IMR-90 (cell line): ENCODE results near the gene BRD1. TPM values are rescaled to one million over a fixed set of nuclear protein-coding genes. Genes with fewer than 3 reads are reported as not detected.

Experiments used
- ATAC-seq: fragments of 200-7000 bp; cut with Tn5 transposase; 2 replicates; pipeline ENCODE4 v1.9.1; 2020; ENCODE audit warnings: low read depth, mild to moderate bottlenecking, moderate library complexity
- BruUV-seq: library from RNA; stranded (reverse); fragments of 400-500 nt; replicated peaks from 2 replicates; lab custom pipeline; 2021; lab: Mats Ljungman, UMichigan
- CTCF ChIA-PET: fragments of 300-600 bp; formaldehyde crosslinking; extraction: SDS; loops from one replicate; lab custom pipeline; 2021; ENCODE audit warnings: antibody characterized with exemption; lab: Yijun Ruan, JAX
- POLR2A ChIA-PET: fragments of 300-600 bp; sonication (Branson Sonifier 250); formaldehyde crosslinking; loops from one replicate; lab custom pipeline; 2022; ENCODE audit warnings: antibody characterized with exemption; ENCODE audit not compliant: unreplicated experiment; lab: Charles Lee
- DNase-seq: peaks from one replicate; pipeline ENCODE4 v3.0.0; 2013
- H2AFZ ChIP-seq: replicated peaks from 2 replicates; pipeline ENCODE3; 2013; ENCODE audit warnings: low read length, mild to moderate bottlenecking; ENCODE audit not compliant: poor library complexity
- H2AK5ac ChIP-seq: 2 replicates; pipeline ENCODE4 v1.6.1; 2013; ENCODE audit warnings: low read depth, low read length, inconsistent platforms
- H2AK9ac ChIP-seq: replicated peaks from 2 replicates; pipeline ENCODE3; 2013; ENCODE audit warnings: mild to moderate bottlenecking, low read depth, low read length, moderate library complexity; ENCODE audit not compliant: poor library complexity
- H2BK120ac ChIP-seq: 2 replicates; pipeline ENCODE4 v1.6.1; 2013; ENCODE audit warnings: low read depth, low read length, inconsistent platforms
- H2BK15ac ChIP-seq: 3 replicates; pipeline ENCODE4 v1.6.1; 2013; ENCODE audit warnings: low read depth, low read length, inconsistent platforms
- H2BK20ac ChIP-seq: 2 replicates; pipeline ENCODE4 v1.6.1; 2013; ENCODE audit warnings: low read depth, mild to moderate bottlenecking, inconsistent platforms, low read length, moderate library complexity
- H2BK5ac ChIP-seq: 2 replicates; pipeline ENCODE4 v1.6.1; 2013; ENCODE audit warnings: mild to moderate bottlenecking, low read depth, low read length, inconsistent platforms; ENCODE audit not compliant: poor library complexity, severe bottlenecking
- H3K14ac ChIP-seq: replicated peaks from 2 replicates; pipeline ENCODE4 v1.6.1; 2013; ENCODE audit warnings: low read depth, low read length, inconsistent platforms
- H3K18ac ChIP-seq: 2 replicates; pipeline ENCODE4 v1.6.1; 2013; ENCODE audit warnings: low read depth, low read length, control low read depth
- H3K23ac ChIP-seq: 2 replicates; pipeline ENCODE4 v1.6.1; 2013; ENCODE audit warnings: low read depth, low read length, inconsistent platforms
- H3K27ac ChIP-seq: 2 replicates; pipeline ENCODE4 v1.5.1; 2013; ENCODE audit warnings: mild to moderate bottlenecking, control low read depth, low read length; ENCODE audit not compliant: insufficient read depth
- H3K27me3 ChIP-seq: 2 replicates; pipeline ENCODE4 v1.6.1; 2013; ENCODE audit warnings: low read length; ENCODE audit not compliant: control insufficient read depth, insufficient read depth
- H3K36me3 ChIP-seq: 2 replicates; pipeline ENCODE4 v1.6.1; 2013; ENCODE audit warnings: low read length, mixed read lengths; ENCODE audit not compliant: control insufficient read depth, insufficient read depth
- H3K4ac ChIP-seq: 2 replicates; pipeline ENCODE4 v1.6.1; 2013; ENCODE audit warnings: low read depth, low read length, inconsistent platforms
- H3K4me1 ChIP-seq: 2 replicates; pipeline ENCODE4 v1.6.1; 2013; ENCODE audit warnings: low read length, mixed read lengths; ENCODE audit not compliant: control insufficient read depth, insufficient read depth
- H3K4me2 ChIP-seq: 2 replicates; pipeline ENCODE4 v1.6.1; 2013; ENCODE audit warnings: low read depth, mild to moderate bottlenecking, control low read depth, low read length, moderate library complexity
- H3K4me3 ChIP-seq: 2 replicates; pipeline ENCODE4 v1.5.1; 2013; ENCODE audit warnings: low read depth, mild to moderate bottlenecking, control low read depth, low read length, moderate library complexity; ENCODE audit not compliant: insufficient read depth
- H3K56ac ChIP-seq: 2 replicates; pipeline ENCODE4 v1.6.1; 2013; ENCODE audit warnings: low read length, inconsistent platforms; ENCODE audit not compliant: insufficient read depth; ENCODE audit errors: extremely low read depth
- H3K79me1 ChIP-seq, 2 experiments: 2 replicates each; pipeline ENCODE4 v1.6.1; 2013; ENCODE audit warnings: low read length in 2 of 2, inconsistent platforms in 1 of 2, low read depth in 1 of 2
- H3K9ac ChIP-seq: 2 replicates; pipeline ENCODE4 v1.6.1; 2013; ENCODE audit warnings: low read depth, low read length, control low read depth
- H3K9me1 ChIP-seq: 2 replicates; pipeline ENCODE4 v1.6.1; 2013; ENCODE audit warnings: low read length, inconsistent platforms; ENCODE audit not compliant: insufficient read depth
- H3K9me3 ChIP-seq: 2 replicates; pipeline ENCODE4 v1.6.1; 2013; ENCODE audit warnings: low read length; ENCODE audit not compliant: control insufficient read depth, insufficient read depth
- H4K20me1 ChIP-seq: 2 replicates; pipeline ENCODE4 v1.6.1; 2013; ENCODE audit warnings: low read length, inconsistent platforms; ENCODE audit not compliant: insufficient read depth
- H4K5ac ChIP-seq: 2 replicates; pipeline ENCODE4 v1.6.1; 2013; ENCODE audit warnings: mild to moderate bottlenecking, low read depth, low read length, control low read depth
- H4K8ac ChIP-seq, 2 experiments: 2 replicates each; pipeline ENCODE4 v1.6.1; 2013; ENCODE audit warnings: low read depth in 2 of 2, low read length in 2 of 2, control low read depth in 1 of 2, inconsistent platforms in 1 of 2
- H4K91ac ChIP-seq: 2 replicates; pipeline ENCODE4 v1.6.1; 2013; ENCODE audit warnings: low read depth, low read length, inconsistent platforms; ENCODE audit not compliant: insufficient read depth
- BHLHE40 ChIP-seq: fragments of 150-350 bp; IDR thresholded peaks from 2 replicates; pipeline ENCODE4 v1.6.1; 2016; ENCODE audit warnings: mild to moderate bottlenecking, low read depth, low read length
- CEBPB ChIP-seq: IDR thresholded peaks from 2 replicates; pipeline ENCODE4 v1.6.1; 2012; ENCODE audit warnings: low read depth, low read length, improper control_type of control experiment
- CHD1 ChIP-seq: IDR thresholded peaks from 2 replicates; pipeline ENCODE4 v1.6.1; 2012; ENCODE audit warnings: low read depth, low read length, improper control_type of control experiment
- CTCF ChIP-seq: conservative IDR thresholded peaks from 2 replicates; pipeline ENCODE4 v1.5.1; 2012; ENCODE audit warnings: mild to moderate bottlenecking, low read depth, low read length, improper control_type of control experiment
- ELK1 ChIP-seq: fragments of 150-350 bp; IDR thresholded peaks from 2 replicates; pipeline ENCODE4 v1.6.1; 2016; ENCODE audit warnings: low read depth, mild to moderate bottlenecking, low read length, moderate library complexity, borderline replicate concordance
- FOS ChIP-seq: fragments of 150-350 bp; IDR thresholded peaks from 2 replicates; pipeline ENCODE4 v1.6.1; 2016; ENCODE audit warnings: low read depth, low read length
- MAFK ChIP-seq: IDR thresholded peaks from 2 replicates; pipeline ENCODE4 v1.6.1; 2012; ENCODE audit warnings: low read depth, low read length, improper control_type of control experiment
- NFE2L2 ChIP-seq: fragments of 150-350 bp; IDR thresholded peaks from 2 replicates; pipeline ENCODE4 v1.6.1; 2016; ENCODE audit warnings: low read depth, mild to moderate bottlenecking, low read length
- POLR2A ChIP-seq: IDR thresholded peaks from 2 replicates; pipeline ENCODE4 v1.6.1; 2012; ENCODE audit warnings: mild to moderate bottlenecking, low read depth, low read length
- RAD21 ChIP-seq: IDR thresholded peaks from 2 replicates; pipeline ENCODE4 v1.6.1; 2012; ENCODE audit warnings: low read length, improper control_type of control experiment
- RCOR1 ChIP-seq: IDR thresholded peaks from 2 replicates; pipeline ENCODE4 v1.6.1; 2012; ENCODE audit warnings: mild to moderate bottlenecking, low read length, improper control_type of control experiment; ENCODE audit not compliant: insufficient replicate concordance
- SMC3 ChIP-seq: fragments of 150-350 bp; IDR thresholded peaks from 2 replicates; pipeline ENCODE4 v1.6.1; 2016; ENCODE audit warnings: low read depth, mild to moderate bottlenecking, antibody characterized with exemption, low read length, moderate library complexity
- USF2 ChIP-seq: fragments of 150-350 bp; IDR thresholded peaks from 2 replicates; pipeline ENCODE4 v1.6.1; 2017; ENCODE audit warnings: mild to moderate bottlenecking, antibody characterized with exemption, low read length, low read depth
- WGBS, 2 experiments: methylation state at CpG; one replicate each; pipeline versions ENCODE4 v1.1.5 to v1.1.7; 2013; ENCODE audit warnings: missing lambda C conversion rate in 2 of 2; ENCODE audit not compliant: insufficient read length in 1 of 2; ENCODE audit errors: extremely low coverage in 2 of 2; 5-methylcytosine and 5-hydroxymethylcytosine counted together
- dilution Hi-C: fragments of 300-500 bp; cut with HindIII; formaldehyde crosslinking; loops from one replicate; pipeline ENCODE4 v1.14.3; 2018; ENCODE audit warnings: low sequenced_read_pairs; ENCODE audit not compliant: unreplicated experiment
- in situ Hi-C: fragments of 300-500 bp; cut with MboI; formaldehyde crosslinking; loops from 3 replicates; pipeline ENCODE4 v1.14.3; 2019; ENCODE audit warnings: low sequenced_read_pairs, inconsistent platforms, mixed read lengths
- intact Hi-C: fragments of 100-400 bp; cut with micrococcal nuclease; formaldehyde crosslinking; loops from 2 replicates; pipeline ENCODE4 v1.10.0; 2022
- polyA plus RNA-seq, 3 experiments: library from polyadenylated mRNA; depleted of rRNA; stranded (reverse); fragments of >200 nt; gene quantifications; 2 replicates each; pipeline ENCODE4 v1.2.3, GENCODE V29; 2012; ENCODE audit warnings: low replicate concordance in 1 of 3
- total RNA-seq: library from RNA; depleted of rRNA; stranded (reverse); fragments of >200 nt; gene quantifications from 2 replicates; pipeline ENCODE4 v1.2.3, GENCODE V29; 2012

BRD1 gene
- total and polyA plus RNA-seq, 2 of the 4 experiments (the other 2 are of a cell fraction): 10.0 to 10.6 TPM

- Histone ChIP-seq H4K5ac (no peak overlapping the region), H2AK5ac (no peak overlapping the region), H3K4me3 (no peak overlapping the region), H3K4me1 (no peaks in the 10 kb centered on the region), H3K56ac (no peak overlapping the region), H3K27ac (no peak overlapping the region), H2BK15ac (no peak overlapping the region), H3K36me3 (peaks cover 70% of the 10 kb centered on the region), H3K14ac (no peak overlapping the region), H3K9me1 (no peaks in the 10 kb centered on the region; the same call in 1 of the 2 replicates), H3K79me1 (peaks cover 14 to 62% of the 10 kb centered on the region in 2 experiments), H3K18ac (no peak overlapping the region), H4K20me1 (peaks cover 84% of the 10 kb centered on the region), H3K4me2 (no peak overlapping the region), H4K91ac (no peak overlapping the region), H2BK120ac (no peak overlapping the region), H3K9ac (no peak overlapping the region), H3K27me3 (no peaks in the 10 kb centered on the region), H3K9me3 (no peaks in the 10 kb centered on the region), H2AK9ac (no peak overlapping the region), H2BK20ac (no peak overlapping the region), H4K8ac (no peak overlapping the region), H3K4ac (no peak overlapping the region), H2AFZ (no peak overlapping the region), H3K23ac (no peak overlapping the region), H2BK5ac (no peak overlapping the region)
- in situ Hi-C loops: no loop called here
- 100% methylated on average over 7 of the region's 37 CpGs; no CpG with 5 or more reads in 1 of the 2 experiments for WGBS, 2 experiments
- ATAC-seq (no peak), DNase-seq (no peak)
- TF ChIP-seq RAD21 (no peak), RCOR1 (no peak), CHD1 (no peak), CTCF (no peak), MAFK (no peak), NFE2L2 (no peak), ELK1 (no peak), POLR2A (no peak), USF2 (no peak), BHLHE40 (no peak), CEBPB (no peak), SMC3 (no peak), FOS (no peak)
- dilution Hi-C loops: no loop called here
- intact Hi-C loops: no loop called here
- CTCF ChIA-PET: no interaction called here
- no TSS peak for BruUV-seq
- POLR2A ChIA-PET: no interaction called here
These were observed 29.1 kb downstream of the BRD1 start for GRCh38 chr22:49798486-49799151.
